GM18505 (cell line): ENCODE results near the gene IQCE.
"Not testable (repeated sequence)": the region's sequence is repeated elsewhere in the genome, so short reads cannot be mapped to it uniquely, and the experiment has no call there.

ENCODE experiments used
- ATAC-seq: cut with Tn5 transposase; IDR thresholded peaks from one replicate; pipeline ENCODE4 v1.9.1; 2021; ENCODE audit not compliant: unreplicated experiment
- POLR2A ChIP-seq: IDR thresholded peaks from 4 replicates; pipeline ENCODE4 v1.6.1; 2011; ENCODE audit warnings: borderline replicate concordance; ENCODE audit not compliant: insufficient read depth, insufficient read length; ENCODE audit errors: extremely low read depth

IQCE gene

GRCh38 chr7:2524808-2525657, 33.7 kb upstream of the IQCE start:
- no peak for TF ChIP-seq POLR2A
- no peak for ATAC-seq

GRCh38 chr7:2525658-2526630, 32.8 kb upstream of the IQCE start:
- no peak for ATAC-seq
- TF ChIP-seq POLR2A, result no peak

GRCh38 chr7:2526659-2527504, 31.9 kb upstream of the IQCE start:
- no peak for TF ChIP-seq POLR2A

GRCh38 chr7:2527505-2528467, 31.0 kb upstream of the IQCE start:
- no peak for TF ChIP-seq POLR2A
- ATAC-seq, result no peak

More at GRCh38 chr7:2526659-2527504, 31.9 kb upstream of the IQCE start:
- no peak for ATAC-seq

GRCh38 chr7:2528481-2529095, 30.2 kb upstream of the IQCE start:
- ATAC-seq, result no peak
- TF ChIP-seq POLR2A, result no peak

GRCh38 chr7:2529161-2530070, 29.4 kb upstream of the IQCE start:
- TF ChIP-seq POLR2A, result no peak
- peak; percentile 54 for ATAC-seq

GRCh38 chr7:2530071-2530987, 28.4 kb upstream of the IQCE start:
- TF ChIP-seq POLR2A, result no peak
- peak; percentile 35 for ATAC-seq

- not testable (repeated sequence) for ATAC-seq
Observed at GRCh38 chr7:2530994-2531795, 27.6 kb upstream of the IQCE start.

GRCh38 chr7:2531796-2532110, 27.0 kb upstream of the IQCE start:
- not testable (repeated sequence) for ATAC-seq

- not testable (repeated sequence) for ATAC-seq
Observed at GRCh38 chr7:2532199-2532772, 26.5 kb upstream of the IQCE start.

- not testable (repeated sequence) for ATAC-seq
Observed at GRCh38 chr7:2532816-2533215, 26.0 kb upstream of the IQCE start.

- ATAC-seq, result not testable (repeated sequence)
Observed at GRCh38 chr7:2533566-2533965, 25.2 kb upstream of the IQCE start.

- not testable (repeated sequence) for ATAC-seq
Observed at GRCh38 chr7:2534214-2534613, 24.6 kb upstream of the IQCE start.

- not testable (repeated sequence) for ATAC-seq
Observed at GRCh38 chr7:2535872-2536627, 22.7 kb upstream of the IQCE start.
